Chondrocyte (in vitro differentiated cells): Measurements from ENCODE around the gene PRKCB. TPM values are rescaled to one million over a fixed set of nuclear protein-coding genes. Genes with fewer than 3 reads are reported as not detected.

Source experiments
- DNase-seq: peaks from one replicate; pipeline ENCODE4 v3.0.0; 2021; ENCODE audit warnings: mixed read lengths, low spot score
- H3K27ac Mint-ChIP-seq: one replicate; pipeline ENCODE4 v1.8.0; 2021; ENCODE audit warnings: mild to moderate bottlenecking, moderate library complexity, mixed read lengths; ENCODE audit not compliant: unreplicated experiment
- H3K27me3 Mint-ChIP-seq: 2 replicates; pipeline ENCODE4 v1.8.0; 2021; ENCODE audit warnings: low read depth, mixed read lengths
- H3K36me3 Mint-ChIP-seq: 2 replicates; pipeline ENCODE4 v1.8.0; 2021; ENCODE audit warnings: low read depth, mixed read lengths
- H3K4me1 Mint-ChIP-seq: 2 replicates; pipeline ENCODE4 v1.8.0; 2021; ENCODE audit warnings: low read depth, mild to moderate bottlenecking, mixed read lengths
- H3K4me3 Mint-ChIP-seq: one replicate; pipeline ENCODE4 v1.8.0; 2021; ENCODE audit warnings: mild to moderate bottlenecking, moderate library complexity, mixed read lengths; ENCODE audit not compliant: unreplicated experiment
- H3K9me3 Mint-ChIP-seq: 2 replicates; pipeline ENCODE4 v1.8.0; 2021; ENCODE audit warnings: low read depth, mixed read lengths
- total RNA-seq: library from RNA; stranded (reverse); gene quantifications from 3 replicates; pipeline ENCODE4 v1.2.1, GENCODE V29; 2021
- TF ChIP-seq, protein P1 (sequence below): fragments of 200-600 bp; sonication (generic); IDR thresholded peaks from 2 replicates; pipeline ENCODE4 v1.5.0; 2021; ENCODE audit warnings: antibody characterized with exemption, mild to moderate bottlenecking, moderate library complexity

PRKCB gene
- total RNA-seq, 1 donor from 2014 or later: not detected

DNA sequence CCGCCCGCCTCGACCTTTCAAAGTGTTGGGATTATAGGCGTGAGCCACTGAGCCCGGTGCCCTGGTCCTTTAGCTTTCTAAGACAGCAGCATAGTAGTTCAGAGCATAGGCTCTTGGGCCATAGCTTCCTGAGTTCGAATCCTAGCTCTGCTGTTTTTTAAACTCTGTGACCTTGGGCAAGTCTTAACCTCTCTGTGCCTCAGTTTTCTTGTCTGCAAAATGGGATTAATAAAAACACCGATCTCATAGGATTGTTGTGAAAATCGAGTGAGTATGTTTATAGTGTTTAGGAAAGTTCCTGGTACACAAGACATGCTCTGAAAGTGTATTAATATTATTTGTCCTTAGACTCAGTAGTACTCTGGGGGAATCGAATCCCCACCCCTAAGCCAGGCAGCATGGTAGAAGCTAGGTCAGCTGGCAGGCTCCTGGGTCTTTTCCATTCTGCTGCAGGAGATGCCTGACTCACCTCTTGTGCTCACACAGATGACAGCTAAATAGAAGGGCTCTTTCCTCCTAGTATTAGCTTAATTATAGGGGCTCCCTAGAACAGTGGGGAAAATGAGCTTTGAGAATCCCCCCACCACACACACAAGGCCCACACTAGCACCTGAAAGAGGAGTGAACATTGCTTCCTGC lies 44.1 kb downstream of the PRKCB start:
- no peak for DNase-seq
- Mint-ChIP-seq H3K4me1 (no peaks in the 10 kb centered on the region), H3K9me3 (no peaks in the 10 kb centered on the region), H3K27me3 (peaks cover 12% of the 10 kb centered on the region), H3K4me3 (no peak overlapping the region), H3K36me3 (no peaks in the 10 kb centered on the region), H3K27ac (no peak overlapping the region)
- TF ChIP-seq, protein P1, sequence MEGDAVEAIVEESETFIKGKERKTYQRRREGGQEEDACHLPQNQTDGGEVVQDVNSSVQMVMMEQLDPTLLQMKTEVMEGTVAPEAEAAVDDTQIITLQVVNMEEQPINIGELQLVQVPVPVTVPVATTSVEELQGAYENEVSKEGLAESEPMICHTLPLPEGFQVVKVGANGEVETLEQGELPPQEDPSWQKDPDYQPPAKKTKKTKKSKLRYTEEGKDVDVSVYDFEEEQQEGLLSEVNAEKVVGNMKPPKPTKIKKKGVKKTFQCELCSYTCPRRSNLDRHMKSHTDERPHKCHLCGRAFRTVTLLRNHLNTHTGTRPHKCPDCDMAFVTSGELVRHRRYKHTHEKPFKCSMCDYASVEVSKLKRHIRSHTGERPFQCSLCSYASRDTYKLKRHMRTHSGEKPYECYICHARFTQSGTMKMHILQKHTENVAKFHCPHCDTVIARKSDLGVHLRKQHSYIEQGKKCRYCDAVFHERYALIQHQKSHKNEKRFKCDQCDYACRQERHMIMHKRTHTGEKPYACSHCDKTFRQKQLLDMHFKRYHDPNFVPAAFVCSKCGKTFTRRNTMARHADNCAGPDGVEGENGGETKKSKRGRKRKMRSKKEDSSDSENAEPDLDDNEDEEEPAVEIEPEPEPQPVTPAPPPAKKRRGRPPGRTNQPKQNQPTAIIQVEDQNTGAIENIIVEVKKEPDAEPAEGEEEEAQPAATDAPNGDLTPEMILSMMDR: no peak

DNA sequence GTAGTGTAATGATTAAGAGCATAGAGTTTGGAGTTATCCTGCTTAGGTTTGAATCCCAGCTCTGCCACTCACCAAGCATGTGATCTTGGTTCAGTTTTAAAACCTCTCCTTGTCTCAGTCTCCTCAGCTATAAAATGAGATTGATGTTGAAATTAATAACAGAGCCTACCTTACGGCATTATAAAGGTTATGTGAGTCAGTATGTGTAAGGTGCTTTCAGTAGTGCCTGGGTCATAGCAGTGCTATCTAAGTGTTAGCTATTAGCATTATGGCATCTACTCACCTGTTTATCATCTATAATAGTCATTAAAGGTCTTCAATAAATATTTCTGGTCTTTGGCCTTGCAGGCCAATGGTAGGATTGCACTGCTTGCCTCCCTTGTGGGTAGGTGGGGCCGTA lies 53.4 kb downstream of the PRKCB start:
- Mint-ChIP-seq H3K36me3 (no peaks in the 10 kb centered on the region), H3K4me1 (no peaks in the 10 kb centered on the region), H3K9me3 (no peaks in the 10 kb centered on the region), H3K27ac (no peak overlapping the region), H3K4me3 (no peak overlapping the region), H3K27me3 (peaks cover 5% of the 10 kb centered on the region)
- DNase-seq: no peak
- TF ChIP-seq, protein P1: no peak

DNA sequence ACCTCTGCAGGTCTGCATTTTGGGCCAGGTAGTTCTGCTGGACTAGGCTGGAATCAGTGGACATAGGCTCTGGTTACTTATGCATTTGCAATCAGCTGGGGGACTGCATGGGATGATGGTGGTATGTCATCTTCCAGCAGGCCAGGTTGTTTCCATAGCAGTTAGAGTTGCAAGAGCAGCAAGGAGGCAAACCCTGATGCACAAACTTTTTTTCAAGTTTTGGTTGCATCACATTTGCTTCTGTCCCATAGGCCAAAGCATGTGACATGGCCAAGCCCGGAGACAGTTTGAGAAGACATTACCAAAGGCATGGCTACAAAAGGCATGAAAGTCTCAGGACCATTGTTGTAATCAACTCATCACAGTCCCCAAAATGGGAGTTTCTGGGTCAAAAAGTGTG lies 58.2 kb downstream of the PRKCB start:
- no peak for DNase-seq
- Mint-ChIP-seq H3K9me3 (no peaks in the 10 kb centered on the region), H3K4me3 (no peak overlapping the region), H3K4me1 (no peaks in the 10 kb centered on the region), H3K27ac (no peak overlapping the region), H3K27me3 (peaks cover 7% of the 10 kb centered on the region), H3K36me3 (no peaks in the 10 kb centered on the region)
- TF ChIP-seq, protein P1: no peak

DNA sequence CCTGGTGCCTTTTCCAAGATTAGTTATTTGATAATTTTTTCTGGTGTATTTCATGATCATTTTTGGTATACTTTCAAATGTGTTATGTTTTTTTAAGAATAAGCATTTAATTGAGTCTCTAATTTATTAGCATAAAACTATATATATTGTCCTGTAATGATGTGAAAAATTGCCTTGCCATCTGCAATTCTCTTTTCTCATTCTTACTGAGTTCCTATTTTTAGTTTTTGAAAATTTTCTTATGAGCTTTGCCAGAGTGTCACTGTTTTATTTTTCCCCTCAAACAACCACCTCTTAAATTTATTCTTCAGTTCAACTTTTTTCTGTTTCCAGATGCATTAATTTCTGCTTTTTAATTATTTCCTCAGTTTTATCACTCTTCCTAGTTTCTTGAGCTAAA lies 59.3 kb downstream of the PRKCB start:
- Mint-ChIP-seq H3K36me3 (no peaks in the 10 kb centered on the region), H3K4me3 (no peak overlapping the region), H3K4me1 (no peaks in the 10 kb centered on the region), H3K27me3 (peaks cover 7% of the 10 kb centered on the region), H3K9me3 (no peaks in the 10 kb centered on the region), H3K27ac (no peak overlapping the region)
- DNase-seq: no peak
- TF ChIP-seq, protein P1: no peak

DNA sequence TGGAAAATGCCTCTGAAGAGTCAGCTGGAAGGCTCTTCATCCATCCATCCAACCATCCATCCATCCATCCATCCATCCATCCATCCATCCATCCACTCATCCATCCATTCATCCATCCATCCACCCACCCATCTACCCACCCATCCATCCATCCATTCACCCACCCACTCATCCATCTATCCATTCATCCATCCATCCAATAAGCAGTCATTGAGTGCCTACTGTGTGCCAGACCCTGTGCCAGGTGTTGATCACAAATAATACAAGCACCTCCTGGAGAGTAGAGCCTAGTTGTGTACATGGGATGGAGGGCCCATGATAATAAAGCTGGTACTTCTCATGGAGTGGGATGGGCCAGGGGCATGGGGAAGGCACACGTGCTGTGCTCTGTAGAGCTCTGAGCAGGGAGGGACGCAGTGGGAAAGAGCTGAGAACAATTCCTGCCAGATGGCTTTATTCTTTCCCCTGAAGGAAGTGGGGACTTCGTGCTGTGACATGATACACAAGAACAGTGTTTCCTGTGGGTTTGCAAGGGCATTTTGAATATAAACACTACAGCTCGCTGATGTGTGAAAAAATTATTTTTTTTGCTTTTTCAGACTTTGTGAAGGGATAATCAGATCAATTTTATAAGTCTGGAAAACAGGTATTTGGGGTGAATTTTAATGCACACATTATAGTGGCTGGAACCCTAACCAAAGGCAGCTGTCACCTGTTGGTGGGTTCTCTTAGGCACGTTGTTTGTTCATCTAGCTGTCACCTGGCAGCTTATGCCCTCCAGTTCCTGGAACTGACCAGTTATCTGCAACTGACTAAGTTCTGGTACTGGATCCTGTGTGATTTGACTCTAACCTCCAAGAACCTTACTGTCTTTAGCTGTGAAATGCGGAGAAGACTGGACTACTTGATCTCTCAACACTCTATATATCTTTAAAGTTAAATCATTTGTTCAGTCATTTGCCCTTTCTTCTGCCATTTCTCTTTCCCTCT lies 61.3 kb downstream of the PRKCB start:
- H3K4me1 Mint-ChIP-seq: no peaks in the 10 kb centered on the region
- no peak overlapping the region for H3K27ac Mint-ChIP-seq
- H3K36me3 Mint-ChIP-seq: no peaks in the 10 kb centered on the region
- no peaks in the 10 kb centered on the region for H3K9me3 Mint-ChIP-seq
- TF ChIP-seq, protein P1: no peak
- no peak for DNase-seq
- no peak overlapping the region for H3K4me3 Mint-ChIP-seq
- H3K27me3 Mint-ChIP-seq: peaks cover 6% of the 10 kb centered on the region
